ENCODE results near the gene CCKAR. TPM values are rescaled to one million over a fixed set of nuclear protein-coding genes. Genes with fewer than 3 reads are reported as not detected.
A peak's percentile ranks its signal among the peaks of the same experiment; 100 is the strongest.

CCKAR gene, protein sequence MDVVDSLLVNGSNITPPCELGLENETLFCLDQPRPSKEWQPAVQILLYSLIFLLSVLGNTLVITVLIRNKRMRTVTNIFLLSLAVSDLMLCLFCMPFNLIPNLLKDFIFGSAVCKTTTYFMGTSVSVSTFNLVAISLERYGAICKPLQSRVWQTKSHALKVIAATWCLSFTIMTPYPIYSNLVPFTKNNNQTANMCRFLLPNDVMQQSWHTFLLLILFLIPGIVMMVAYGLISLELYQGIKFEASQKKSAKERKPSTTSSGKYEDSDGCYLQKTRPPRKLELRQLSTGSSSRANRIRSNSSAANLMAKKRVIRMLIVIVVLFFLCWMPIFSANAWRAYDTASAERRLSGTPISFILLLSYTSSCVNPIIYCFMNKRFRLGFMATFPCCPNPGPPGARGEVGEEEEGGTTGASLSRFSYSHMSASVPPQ
- total RNA-seq (2021) (not detected in 3 replicates), Bru-seq, nascent RNA (not detected)
- long read RNA-seq, experiment 1 = 0 reads
- long read RNA-seq, experiment 2 = 0 reads
- long read RNA-seq, experiment 3 = 0 reads

GRCh38 chr4:26490111-26490959, at the start of gene CCKAR:
TSS of gene CCKAR (minus strand) at chr4:26490484. CDS start at chr4:26490267, 217 bp downstream.
- ChIA-PET CTCF (interaction anchor here (1.1 kb wide), 1 partner anchor 329 kb away, joined by 3 read pairs; no protein-coding TSS in a partner anchor), POLR2A (no interaction called here)
- TF ChIP-seq CTCF (IDR thresholded peaks at IDR 0.05) (no peak), ERG (CRISPR knock-in tag; IDR thresholded peaks at IDR 0.05) (no peak), ZNF121 (CRISPR knock-in tag; IDR thresholded peaks at IDR 0.05) (no peak), CBFB (CRISPR knock-in tag; IDR thresholded peaks at IDR 0.05; ENCODE audit: low read depth) (no peak)
- Mint-ChIP-seq H3K27ac (no peak within 1 kb of the TSS), H3K9me3 (peaks cover 12% of the 10 kb centered on the region), H3K36me3 (no peaks in the 10 kb centered on the region), H3K4me1 (peaks cover 5% of the 10 kb centered on the region), H3K4me3 (no peak within 1 kb of the TSS), H3K27me3 (ENCODE audit: low read depth) (no peaks in the 10 kb centered on the region; the same call in 1 of the 2 replicates)
- DNase-seq (ENCODE audit: low spot score) (no peak), ATAC-seq (peak; percentile 52)

GRCh38 chr4:26533685-26534084, 43.4 kb upstream of the CCKAR start:
- ChIA-PET POLR2A (no interaction called here), CTCF (interaction anchor here (0.6 kb wide), 1 partner anchor 75 kb away, joined by 5 read pairs; no protein-coding TSS in a partner anchor)
- Mint-ChIP-seq H3K4me1 (peaks cover 29% of the 10 kb centered on the region), H3K4me3 (no peak overlapping the region), H3K27me3 (ENCODE audit: low read depth) (no peaks in the 10 kb centered on the region; the same call in 1 of the 2 replicates), H3K27ac (no peak overlapping the region), H3K9me3 (no peaks in the 10 kb centered on the region), H3K36me3 (no peaks in the 10 kb centered on the region)
- DNase-seq (ENCODE audit: low spot score) = no peak
- peak; percentile 74 for ATAC-seq
- no peak for TF ChIP-seq ZNF138 (CRISPR knock-in tag; conservative IDR thresholded peaks at IDR 0.05)
- TF ChIP-seq HMGA2 (CRISPR knock-in tag; IDR thresholded peaks at IDR 0.05) = no peak
- TF ChIP-seq, protein P1, sequence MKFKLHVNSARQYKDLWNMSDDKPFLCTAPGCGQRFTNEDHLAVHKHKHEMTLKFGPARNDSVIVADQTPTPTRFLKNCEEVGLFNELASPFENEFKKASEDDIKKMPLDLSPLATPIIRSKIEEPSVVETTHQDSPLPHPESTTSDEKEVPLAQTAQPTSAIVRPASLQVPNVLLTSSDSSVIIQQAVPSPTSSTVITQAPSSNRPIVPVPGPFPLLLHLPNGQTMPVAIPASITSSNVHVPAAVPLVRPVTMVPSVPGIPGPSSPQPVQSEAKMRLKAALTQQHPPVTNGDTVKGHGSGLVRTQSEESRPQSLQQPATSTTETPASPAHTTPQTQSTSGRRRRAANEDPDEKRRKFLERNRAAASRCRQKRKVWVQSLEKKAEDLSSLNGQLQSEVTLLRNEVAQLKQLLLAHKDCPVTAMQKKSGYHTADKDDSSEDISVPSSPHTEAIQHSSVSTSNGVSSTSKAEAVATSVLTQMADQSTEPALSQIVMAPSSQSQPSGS (CRISPR knock-in tag; IDR thresholded peaks at IDR 0.05; ENCODE audit: borderline replicate concordance, low read depth) = no peak
- no peak for TF ChIP-seq IRF2 (CRISPR knock-in tag; IDR thresholded peaks at IDR 0.05; ENCODE audit: borderline replicate concordance, low read depth)
- TF ChIP-seq ZBTB43 (CRISPR knock-in tag; IDR thresholded peaks at IDR 0.05) = no peak
- TF ChIP-seq PREB (CRISPR knock-in tag; IDR thresholded peaks at IDR 0.05; ENCODE audit: borderline replicate concordance) = no peak
- no peak for TF ChIP-seq SOX15 (CRISPR knock-in tag; IDR thresholded peaks at IDR 0.05)
- TF ChIP-seq ZNF423 (CRISPR knock-in tag; IDR thresholded peaks at IDR 0.05) = no peak
- TF ChIP-seq AR (CRISPR knock-in tag; IDR thresholded peaks at IDR 0.05) = no peak
